GM12878 (cell line): ENCODE measurements around the gene PDE6D. TPM values are rescaled to one million over a fixed set of nuclear protein-coding genes. Genes with fewer than 3 reads are reported as not detected.

Experiments
- ATF2 ChIP-seq: IDR thresholded peaks from 2 replicates; pipeline ENCODE4 v1.6.1; 2012; ENCODE audit warnings: low read length, inconsistent platforms
- EP300 ChIP-seq, 2 experiments: fragments of 150-350 bp in 1 of 2; IDR thresholded peaks; 2 replicates each; pipeline ENCODE4 v1.6.1; 2011 to 2012; ENCODE audit warnings: low read depth in 2 of 2, low read length in 2 of 2, borderline replicate concordance in 1 of 2, improper control_type of control experiment in 1 of 2, inconsistent platforms in 1 of 2; ENCODE audit not compliant: control insufficient read depth in 1 of 2
- ETV6 ChIP-seq, 2 experiments: fragments of 450-650 bp in 1 of 2; IDR thresholded peaks in 1 of 2; conservative IDR thresholded peaks in 1 of 2; 2 replicates each; pipeline ENCODE4 v1.6.1; 2014; ENCODE audit warnings: antibody characterized with exemption in 1 of 2, borderline replicate concordance in 1 of 2, low read depth in 1 of 2, mild to moderate bottlenecking in 1 of 2, moderate library complexity in 1 of 2
- ZNF207 ChIP-seq: fragments of 450-650 bp; IDR thresholded peaks from 2 replicates; pipeline ENCODE4 v1.6.1; 2014; ENCODE audit warnings: antibody characterized with exemption, mild to moderate bottlenecking, borderline replicate concordance
- ZNF217 ChIP-seq: fragments of 450-650 bp; IDR thresholded peaks from 2 replicates; pipeline ENCODE4 v1.6.1; 2017; ENCODE audit warnings: antibody characterized with exemption, mild to moderate bottlenecking
- polyA plus RNA-seq, 11 experiments: library from polyadenylated mRNA; depleted of rRNA in 4 of 11; unstranded in 6 of 11; stranded (reverse) in 5 of 11; fragments of >200 nt; fragmentation: Nextera tagmentation in 4 of 11; fragmentation: Illumina TruSeq in 1 of 11; extraction: Ambion mirVana in 4 of 11; extraction: Trizol in 1 of 11; gene quantifications; 1 replicate in 1 of 11; 2 replicates in 10 of 11; pipeline versions ENCODE4 v1.2.1 to v1.2.3, GENCODE V29; 2011 to 2016; ENCODE audit warnings: inconsistent platforms in 2 of 11, missing spikeins in 2 of 11, low read depth in 1 of 11
- total RNA-seq, 4 experiments: library from RNA; depleted of rRNA in 3 of 4; stranded (reverse); fragments of >200 nt in 3 of 4; fragmentation: Illumina TruSeq in 1 of 4; extraction: Trizol in 1 of 4; gene quantifications; 2 replicates each; pipeline versions ENCODE4 v1.2.1 to v1.2.3, GENCODE V29; 2013 to 2021
- TF ChIP-seq, protein P1 (sequence below): fragments of 450-650 bp; IDR thresholded peaks from 2 replicates; pipeline ENCODE4 v1.6.1; 2018; ENCODE audit warnings: mild to moderate bottlenecking, low read depth, moderate library complexity; ENCODE audit not compliant: partially characterized antibody
- TF ChIP-seq, protein P2 (sequence below): IDR thresholded peaks from 2 replicates; pipeline ENCODE4 v1.6.1; 2011; ENCODE audit warnings: borderline replicate concordance, low read depth, mild to moderate bottlenecking, moderate library complexity, low read length; ENCODE audit not compliant: insufficient read depth, poor library complexity, severe bottlenecking

Gene PDE6D
- total and polyA plus RNA-seq, 10 of the 15 experiments (the other 5 are each of a cell fraction or from before 2014, with no cell fraction given): 8.2 to 69.4 (median 56.2) TPM

- TF ChIP-seq, protein P1, sequence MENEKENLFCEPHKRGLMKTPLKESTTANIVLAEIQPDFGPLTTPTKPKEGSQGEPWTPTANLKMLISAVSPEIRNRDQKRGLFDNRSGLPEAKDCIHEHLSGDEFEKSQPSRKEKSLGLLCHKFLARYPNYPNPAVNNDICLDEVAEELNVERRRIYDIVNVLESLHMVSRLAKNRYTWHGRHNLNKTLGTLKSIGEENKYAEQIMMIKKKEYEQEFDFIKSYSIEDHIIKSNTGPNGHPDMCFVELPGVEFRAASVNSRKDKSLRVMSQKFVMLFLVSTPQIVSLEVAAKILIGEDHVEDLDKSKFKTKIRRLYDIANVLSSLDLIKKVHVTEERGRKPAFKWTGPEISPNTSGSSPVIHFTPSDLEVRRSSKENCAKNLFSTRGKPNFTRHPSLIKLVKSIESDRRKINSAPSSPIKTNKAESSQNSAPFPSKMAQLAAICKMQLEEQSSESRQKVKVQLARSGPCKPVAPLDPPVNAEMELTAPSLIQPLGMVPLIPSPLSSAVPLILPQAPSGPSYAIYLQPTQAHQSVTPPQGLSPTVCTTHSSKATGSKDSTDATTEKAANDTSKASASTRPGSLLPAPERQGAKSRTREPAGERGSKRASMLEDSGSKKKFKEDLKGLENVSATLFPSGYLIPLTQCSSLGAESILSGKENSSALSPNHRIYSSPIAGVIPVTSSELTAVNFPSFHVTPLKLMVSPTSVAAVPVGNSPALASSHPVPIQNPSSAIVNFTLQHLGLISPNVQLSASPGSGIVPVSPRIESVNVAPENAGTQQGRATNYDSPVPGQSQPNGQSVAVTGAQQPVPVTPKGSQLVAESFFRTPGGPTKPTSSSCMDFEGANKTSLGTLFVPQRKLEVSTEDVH: no peak
- TF ChIP-seq EP300 (IDR thresholded peaks at IDR 0.05; ENCODE audit: borderline replicate concordance in 1 of 2, control insufficient read depth in 1 of 2, low read depth in 2 of 2, low read length in 2 of 2): no peak
- no peak for TF ChIP-seq ATF2
- TF ChIP-seq, protein P2, sequence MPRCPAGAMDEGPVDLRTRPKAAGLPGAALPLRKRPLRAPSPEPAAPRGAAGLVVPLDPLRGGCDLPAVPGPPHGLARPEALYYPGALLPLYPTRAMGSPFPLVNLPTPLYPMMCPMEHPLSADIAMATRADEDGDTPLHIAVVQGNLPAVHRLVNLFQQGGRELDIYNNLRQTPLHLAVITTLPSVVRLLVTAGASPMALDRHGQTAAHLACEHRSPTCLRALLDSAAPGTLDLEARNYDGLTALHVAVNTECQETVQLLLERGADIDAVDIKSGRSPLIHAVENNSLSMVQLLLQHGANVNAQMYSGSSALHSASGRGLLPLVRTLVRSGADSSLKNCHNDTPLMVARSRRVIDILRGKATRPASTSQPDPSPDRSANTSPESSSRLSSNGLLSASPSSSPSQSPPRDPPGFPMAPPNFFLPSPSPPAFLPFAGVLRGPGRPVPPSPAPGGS: no peak
- no peak for TF ChIP-seq ZNF217
- TF ChIP-seq ETV6 (conservative IDR thresholded peaks at IDR 0.05 in 1 of 2, IDR thresholded peaks at IDR 0.05 in 1 of 2; ENCODE audit: borderline replicate concordance in 1 of 2, low read depth in 1 of 2): no peak
- TF ChIP-seq ZNF207: no peak
- TF ChIP-seq, all 136 proteins: peak for 0
These were observed 5.8 kb upstream of the PDE6D start (continued) for GRCh38 chr2:231786917-231787292.
